ENCODE data around the gene ANKRD44.

DNA sequence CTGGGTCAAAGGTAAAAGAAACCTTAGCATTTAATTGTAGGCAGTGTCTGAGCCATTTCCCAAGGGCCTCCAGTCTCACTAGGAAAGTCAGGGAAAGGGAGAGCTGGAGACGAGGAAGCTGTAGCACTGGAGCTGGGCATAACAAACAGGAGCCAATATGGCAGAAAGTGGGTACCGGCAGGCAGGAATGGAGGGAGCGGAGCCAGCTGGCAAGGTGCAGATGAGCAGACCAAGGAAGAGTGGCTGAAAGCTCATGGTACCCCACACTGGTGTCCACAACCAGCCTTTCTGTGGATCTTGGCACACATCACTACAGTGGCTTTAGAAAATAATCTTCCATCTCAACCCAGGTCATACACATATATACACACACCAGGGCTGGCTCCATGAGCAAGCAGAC is 40.0 kb downstream of the ANKRD44 start:
- TF ChIP-seq, protein P1, sequence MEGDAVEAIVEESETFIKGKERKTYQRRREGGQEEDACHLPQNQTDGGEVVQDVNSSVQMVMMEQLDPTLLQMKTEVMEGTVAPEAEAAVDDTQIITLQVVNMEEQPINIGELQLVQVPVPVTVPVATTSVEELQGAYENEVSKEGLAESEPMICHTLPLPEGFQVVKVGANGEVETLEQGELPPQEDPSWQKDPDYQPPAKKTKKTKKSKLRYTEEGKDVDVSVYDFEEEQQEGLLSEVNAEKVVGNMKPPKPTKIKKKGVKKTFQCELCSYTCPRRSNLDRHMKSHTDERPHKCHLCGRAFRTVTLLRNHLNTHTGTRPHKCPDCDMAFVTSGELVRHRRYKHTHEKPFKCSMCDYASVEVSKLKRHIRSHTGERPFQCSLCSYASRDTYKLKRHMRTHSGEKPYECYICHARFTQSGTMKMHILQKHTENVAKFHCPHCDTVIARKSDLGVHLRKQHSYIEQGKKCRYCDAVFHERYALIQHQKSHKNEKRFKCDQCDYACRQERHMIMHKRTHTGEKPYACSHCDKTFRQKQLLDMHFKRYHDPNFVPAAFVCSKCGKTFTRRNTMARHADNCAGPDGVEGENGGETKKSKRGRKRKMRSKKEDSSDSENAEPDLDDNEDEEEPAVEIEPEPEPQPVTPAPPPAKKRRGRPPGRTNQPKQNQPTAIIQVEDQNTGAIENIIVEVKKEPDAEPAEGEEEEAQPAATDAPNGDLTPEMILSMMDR (IDR thresholded peaks at IDR 0.05; ENCODE audit: low read depth, low read length), result no peak
- TF ChIP-seq POLR2A (IDR thresholded peaks at IDR 0.05; ENCODE audit: extremely low read depth, insufficient read length) (no peak), MYC (IDR thresholded peaks at IDR 0.05; ENCODE audit: low read depth, low read length) (no peak)
- TF ChIP-seq, protein P2, sequence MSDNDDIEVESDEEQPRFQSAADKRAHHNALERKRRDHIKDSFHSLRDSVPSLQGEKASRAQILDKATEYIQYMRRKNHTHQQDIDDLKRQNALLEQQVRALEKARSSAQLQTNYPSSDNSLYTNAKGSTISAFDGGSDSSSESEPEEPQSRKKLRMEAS (IDR thresholded peaks at IDR 0.05; ENCODE audit: low read depth, low read length), result no peak

All from NB4 (cell line).